NCI-H2196 (cell line): ENCODE results near the gene PAPOLB.
A peak's percentile ranks its signal among the peaks of the same experiment; 100 is the strongest.

ENCODE experiments used
- DNase-seq: peaks from one replicate; lab custom pipeline; 2025; ENCODE audit not compliant: unreplicated experiment; lab: John Stamatoyannopoulos, UW

Gene PAPOLB

GRCh38 chr7:4878336-4879335 is 16.8 kb upstream of the PAPOLB start:
- no peak for DNase-seq

GRCh38 chr7:4876586-4876985 is 14.8 kb upstream of the PAPOLB start:
- no peak for DNase-seq

DNA sequence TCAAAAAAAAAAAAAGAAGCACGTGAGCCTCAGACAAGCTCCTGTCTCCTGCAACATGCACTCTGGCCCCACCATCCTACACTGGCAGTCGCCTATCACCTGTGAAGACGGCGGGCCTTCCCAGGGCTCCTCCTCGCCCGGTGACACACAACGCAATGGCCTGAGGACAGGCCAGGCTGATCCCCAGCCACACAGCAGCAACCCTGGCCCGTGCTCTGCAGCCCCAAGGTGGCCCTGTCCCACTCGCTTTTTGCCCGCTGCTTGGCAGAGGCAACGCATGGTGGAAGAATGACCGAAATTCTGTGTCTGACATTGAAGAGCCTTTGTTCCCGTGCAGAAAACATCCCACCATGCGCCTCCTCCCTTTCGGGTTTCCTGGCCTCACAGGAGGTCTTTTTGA is 13.6 kb upstream of the PAPOLB start:
- DNase-seq = no peak

- DNase-seq = no peak
These were observed 11.5 kb upstream of the PAPOLB start for GRCh38 chr7:4873071-4873944.

- no peak for DNase-seq
These were observed 10.3 kb upstream of the PAPOLB start for GRCh38 chr7:4871930-4872675.

DNA sequence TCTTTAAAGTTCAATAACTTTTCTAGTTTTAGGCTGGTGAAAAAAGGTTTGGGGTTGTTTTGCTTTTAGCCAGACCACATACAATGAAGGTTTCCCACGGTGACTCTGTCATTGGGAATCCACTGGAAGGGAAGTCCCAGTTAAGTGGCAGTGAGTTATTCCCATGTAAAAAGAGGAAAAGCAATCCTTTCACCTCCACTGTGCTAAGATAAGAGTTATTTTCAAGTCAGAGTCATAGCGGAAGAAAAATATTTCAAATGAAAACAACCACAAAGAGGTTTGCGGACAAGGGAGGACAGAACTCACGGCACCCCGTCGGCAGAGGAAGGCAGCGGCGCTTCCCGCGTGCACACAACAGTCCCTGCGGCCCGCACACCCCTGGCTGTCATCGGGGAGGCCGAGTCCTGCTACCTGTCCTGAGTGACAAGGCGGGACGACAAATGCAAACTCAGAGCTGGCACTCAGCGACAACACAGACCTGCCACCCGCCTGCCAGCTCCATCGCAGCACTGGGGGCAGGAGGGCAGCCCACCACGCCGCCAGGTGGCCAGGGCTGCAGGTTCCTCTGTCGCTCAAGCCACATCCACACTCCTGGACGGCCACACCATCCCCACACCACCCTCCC is 9.3 kb upstream of the PAPOLB start:
- DNase-seq = no peak

- no peak for DNase-seq
These were observed 6.7 kb upstream of the PAPOLB start for GRCh38 chr7:4868493-4868892.

- no peak for DNase-seq
These were observed 5.0 kb upstream of the PAPOLB start for GRCh38 chr7:4866528-4867496.

GRCh38 chr7:4862156-4862555 is 326 bp upstream of the PAPOLB start:
- DNase-seq = no peak

GRCh38 chr7:4861227-4861626 is 603 bp downstream of the PAPOLB start:
- no peak for DNase-seq

DNA sequence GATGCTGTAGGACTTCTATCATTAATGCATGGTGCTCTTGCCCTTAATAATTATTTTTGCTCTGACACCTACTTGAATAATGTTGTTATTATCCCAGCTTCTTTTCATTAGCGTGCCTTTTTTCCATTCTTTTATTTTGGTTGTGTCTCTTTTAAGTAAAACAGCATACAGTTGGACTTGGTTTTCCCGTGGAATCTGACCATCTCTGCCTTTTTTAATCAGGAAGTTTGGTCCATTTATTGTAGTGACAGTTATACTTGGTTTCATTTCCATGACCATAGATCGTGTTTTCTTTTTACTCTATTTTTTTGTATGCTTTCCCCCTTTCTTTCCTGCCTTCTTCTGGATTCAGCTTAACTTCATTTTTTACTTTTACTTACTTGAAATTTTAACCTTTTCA is 4.6 kb downstream of the PAPOLB start:
- no peak for DNase-seq

DNA sequence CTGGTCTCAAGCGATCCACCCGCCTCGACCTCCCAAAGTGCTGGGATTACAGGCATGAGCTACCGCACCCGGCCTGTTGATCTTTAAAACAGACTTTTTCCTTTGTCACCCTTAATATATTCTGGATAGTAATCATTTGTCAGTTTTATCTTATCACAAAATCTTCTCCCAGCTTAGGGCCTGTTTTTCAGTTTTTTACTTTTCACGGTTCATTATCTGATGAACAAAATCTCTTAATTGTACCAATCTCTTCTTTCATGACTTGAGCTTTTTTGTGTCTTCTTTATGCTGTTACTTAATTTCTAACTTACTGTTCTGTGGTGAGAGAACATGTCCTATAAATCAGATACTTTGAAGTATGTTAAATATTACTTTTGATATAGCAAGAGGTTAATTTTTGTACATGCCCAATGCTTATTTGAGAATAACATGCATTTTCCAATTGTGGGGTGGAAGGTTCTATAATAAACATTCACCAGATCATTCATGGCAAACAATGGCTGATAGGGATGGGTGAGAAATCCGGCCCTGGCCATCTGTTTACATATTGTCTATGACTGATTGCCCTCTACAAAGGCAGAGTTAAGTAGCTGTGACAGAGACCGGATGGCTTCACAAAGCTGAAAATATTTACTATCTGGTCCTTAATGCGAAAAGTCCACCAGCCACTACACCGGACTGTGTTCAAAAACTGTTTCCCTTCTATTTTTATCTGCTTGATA is 5.3 kb downstream of the PAPOLB start:
- no peak for DNase-seq

- DNase-seq = no peak
These were observed 6.9 kb downstream of the PAPOLB start for GRCh38 chr7:4854916-4855315.

DNA sequence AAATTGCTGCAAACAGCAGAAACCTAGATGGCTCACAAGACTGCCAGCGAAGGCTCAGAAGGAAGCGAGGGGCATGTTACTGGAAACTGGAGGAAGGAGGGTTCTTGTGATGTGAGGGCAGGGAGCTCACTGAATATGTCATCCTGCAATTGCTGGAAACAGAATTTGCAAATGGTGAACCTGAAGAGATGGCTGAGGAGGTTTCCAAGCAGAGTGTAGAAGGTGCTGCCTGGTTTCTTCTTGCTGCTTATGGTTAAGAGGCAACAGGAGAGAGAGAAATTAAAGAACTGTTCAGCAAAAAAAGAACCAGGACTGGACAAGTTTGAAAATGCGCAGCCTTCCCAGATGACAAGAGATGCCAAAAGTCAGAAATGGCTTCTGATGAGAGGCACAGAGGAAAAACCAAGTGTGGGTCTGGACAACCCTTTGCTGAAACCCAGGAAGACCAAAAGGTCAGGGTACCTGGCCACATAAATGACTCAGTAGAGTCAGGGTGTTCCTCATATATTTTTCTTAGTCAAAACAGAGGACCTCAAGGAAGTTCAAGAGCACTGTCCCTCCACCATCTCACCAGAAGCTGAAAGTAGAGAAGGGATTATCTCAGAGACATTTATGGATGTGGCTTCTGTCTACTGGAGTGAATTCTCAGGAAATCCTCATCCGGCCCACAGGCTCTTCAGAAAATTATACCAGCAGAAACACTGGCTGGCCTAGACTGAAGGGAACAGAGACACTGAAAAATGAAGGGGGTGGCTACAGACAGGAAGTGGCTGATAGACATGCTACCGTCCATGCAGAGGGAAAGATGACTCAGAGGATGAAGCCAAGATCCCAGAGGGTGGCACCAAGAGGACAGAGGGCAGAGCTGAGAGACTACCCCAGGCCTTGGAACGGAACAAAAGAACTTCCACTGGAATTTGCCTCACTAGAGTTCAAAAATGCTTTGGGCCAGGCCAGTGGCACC is 10.1 kb downstream of the PAPOLB start:
- no peak for DNase-seq

DNA sequence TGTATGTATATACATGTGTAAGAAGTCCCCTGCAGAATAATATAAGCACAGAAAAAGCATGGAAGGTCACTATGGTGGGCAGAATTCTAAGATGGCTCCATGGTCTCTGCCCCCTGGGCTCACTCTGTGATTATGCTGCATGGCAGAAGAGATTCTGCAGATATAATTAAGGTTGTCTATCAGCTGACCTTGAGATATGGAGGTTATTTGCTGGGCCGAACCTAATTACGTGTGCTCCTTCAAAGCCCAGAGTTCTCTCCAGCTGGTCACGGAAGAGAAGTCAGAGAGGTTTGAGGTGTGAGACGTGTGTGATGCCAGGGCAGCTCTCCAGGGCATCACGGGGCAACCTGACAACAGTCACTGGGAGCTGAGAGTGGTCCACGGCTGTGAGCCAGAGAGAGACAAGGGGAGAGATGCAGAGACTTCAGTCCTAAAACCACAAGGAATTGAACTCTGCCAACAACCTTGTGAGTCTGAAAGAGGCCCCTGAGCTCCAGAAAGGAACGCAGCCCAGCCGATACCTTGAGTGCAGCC is 11.5 kb downstream of the PAPOLB start:
- no peak for DNase-seq

DNA sequence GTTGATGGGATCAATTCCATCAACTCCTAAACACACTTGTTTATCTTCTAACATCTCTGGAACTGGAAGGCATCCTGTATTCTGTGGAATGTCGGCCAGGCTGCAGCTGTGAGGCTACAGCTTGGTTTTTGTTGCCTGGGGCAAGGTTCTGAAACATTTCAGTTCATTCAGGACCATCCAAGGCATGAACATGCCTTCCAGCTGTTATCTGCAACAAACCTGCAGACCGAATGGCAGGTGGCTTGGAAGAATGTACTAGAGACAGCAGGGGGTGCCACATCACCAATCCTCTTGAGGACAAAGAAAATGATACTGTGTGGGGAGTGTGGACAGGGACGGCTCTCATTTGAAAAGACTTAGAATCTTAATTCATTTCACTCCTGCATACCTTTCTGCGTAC is 12.4 kb downstream of the PAPOLB start:
- peak; percentile 20 for DNase-seq

DNA sequence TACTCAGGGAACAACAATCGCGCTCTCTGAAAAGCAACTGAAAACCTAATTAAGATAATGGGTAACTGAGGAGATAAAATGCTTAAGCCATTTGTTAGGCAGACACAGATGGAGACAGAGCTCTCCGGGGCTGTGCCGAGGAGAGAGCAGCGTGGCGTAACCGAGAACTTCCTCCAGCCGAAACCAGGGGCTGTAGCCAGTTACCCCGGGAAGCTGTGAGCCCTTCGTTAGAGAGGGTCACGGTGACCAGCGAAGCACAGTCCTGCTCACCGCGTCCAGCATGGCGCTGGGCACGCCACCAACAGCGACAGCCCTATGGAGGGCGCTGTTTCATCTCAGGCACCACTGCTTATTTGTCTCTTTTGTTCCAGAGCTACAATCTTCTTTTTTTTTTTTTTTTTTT is 16.1 kb downstream of the PAPOLB start:
- no peak for DNase-seq
